ENCODE results near the gene TM4SF18. TPM values are rescaled to one million over a fixed set of nuclear protein-coding genes. Genes with fewer than 3 reads are reported as not detected.
"Not testable (repeated sequence)": the region's sequence is repeated elsewhere in the genome, so short reads cannot be mapped to it uniquely, and the experiment has no call there.

The TM4SF18 gene, protein sequence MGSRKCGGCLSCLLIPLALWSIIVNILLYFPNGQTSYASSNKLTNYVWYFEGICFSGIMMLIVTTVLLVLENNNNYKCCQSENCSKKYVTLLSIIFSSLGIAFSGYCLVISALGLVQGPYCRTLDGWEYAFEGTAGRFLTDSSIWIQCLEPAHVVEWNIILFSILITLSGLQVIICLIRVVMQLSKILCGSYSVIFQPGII
- total RNA-seq = not detected in 2 replicates

DNA sequence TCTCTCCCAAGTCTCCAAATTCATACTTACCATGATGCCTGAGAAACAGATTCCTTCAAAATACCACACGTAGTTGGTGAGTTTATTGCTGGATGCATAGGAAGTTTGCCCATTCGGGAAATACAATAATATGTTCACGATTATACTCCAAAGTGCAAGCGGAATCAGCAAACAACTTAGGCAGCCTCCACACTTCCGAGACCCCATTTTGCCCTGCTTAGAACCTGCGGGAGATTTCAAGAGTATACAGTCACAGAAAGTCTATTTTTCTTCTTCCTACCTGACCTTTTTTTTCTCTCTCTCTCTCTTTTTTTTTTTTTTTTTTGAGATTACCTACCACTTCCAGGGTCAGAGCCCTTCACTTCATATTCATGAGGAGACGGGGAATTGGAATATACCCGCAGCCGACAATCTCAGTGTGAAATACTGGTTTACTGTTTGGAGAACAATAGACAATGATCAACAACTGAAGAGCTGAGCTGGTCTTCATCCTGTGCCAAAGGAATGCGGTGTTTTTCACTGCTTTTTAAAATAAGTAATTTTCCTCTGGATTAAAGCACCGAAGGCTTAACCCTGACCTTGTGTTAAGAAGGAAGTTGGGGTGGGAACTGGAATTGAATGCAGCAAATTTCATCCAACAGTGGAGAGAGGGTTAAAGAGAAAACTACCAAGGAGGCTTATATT is at the start of gene TM4SF18:
Gene TM4SF18, minus strand, starts transcription at position 461 of the 684 bp plus-strand sequence. Its CDS starts 254 bp downstream, at position 207.
- intact Hi-C loops (cut with micrococcal nuclease) = no loop called here

DNA sequence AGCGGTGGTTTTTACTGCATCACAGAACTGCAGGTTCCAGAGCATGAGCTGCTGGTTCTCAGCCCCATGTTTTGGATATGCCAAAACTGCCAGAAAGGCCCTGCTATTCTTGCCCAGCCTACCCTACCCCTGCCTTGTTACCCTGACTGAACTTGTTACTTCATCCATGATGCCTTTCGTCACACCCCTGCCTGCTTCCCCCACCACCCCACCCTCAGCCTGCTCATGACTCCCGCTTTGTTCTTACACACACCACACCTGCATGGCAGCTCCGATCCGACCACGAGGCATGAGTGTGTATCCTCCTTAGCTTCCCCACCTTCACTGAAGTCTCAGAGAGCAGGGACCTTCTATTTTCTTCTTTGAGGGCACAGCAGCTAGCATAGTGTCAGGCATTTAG is 49.1 kb upstream of the TM4SF18 start:
- intact Hi-C loops (cut with micrococcal nuclease) = no loop called here

DNA sequence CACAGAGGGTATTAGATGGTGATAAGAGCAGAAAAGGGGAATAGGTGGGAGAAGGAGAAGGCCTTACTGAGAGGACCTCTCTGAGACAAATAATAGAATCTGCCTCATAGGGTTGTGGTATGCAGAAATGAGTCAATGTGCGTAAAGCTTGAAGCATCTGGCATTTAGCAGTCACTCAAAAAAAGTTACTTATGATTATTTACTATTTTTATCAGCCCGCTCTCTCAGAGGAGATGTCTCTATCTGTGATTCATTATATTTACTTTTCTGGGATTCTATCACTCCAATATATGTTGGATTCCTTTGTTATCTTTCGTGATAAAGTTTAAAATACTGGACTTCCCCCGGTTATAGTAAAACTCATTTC is 48.6 kb upstream of the TM4SF18 start:
- intact Hi-C loops (cut with micrococcal nuclease) = no loop called here

DNA sequence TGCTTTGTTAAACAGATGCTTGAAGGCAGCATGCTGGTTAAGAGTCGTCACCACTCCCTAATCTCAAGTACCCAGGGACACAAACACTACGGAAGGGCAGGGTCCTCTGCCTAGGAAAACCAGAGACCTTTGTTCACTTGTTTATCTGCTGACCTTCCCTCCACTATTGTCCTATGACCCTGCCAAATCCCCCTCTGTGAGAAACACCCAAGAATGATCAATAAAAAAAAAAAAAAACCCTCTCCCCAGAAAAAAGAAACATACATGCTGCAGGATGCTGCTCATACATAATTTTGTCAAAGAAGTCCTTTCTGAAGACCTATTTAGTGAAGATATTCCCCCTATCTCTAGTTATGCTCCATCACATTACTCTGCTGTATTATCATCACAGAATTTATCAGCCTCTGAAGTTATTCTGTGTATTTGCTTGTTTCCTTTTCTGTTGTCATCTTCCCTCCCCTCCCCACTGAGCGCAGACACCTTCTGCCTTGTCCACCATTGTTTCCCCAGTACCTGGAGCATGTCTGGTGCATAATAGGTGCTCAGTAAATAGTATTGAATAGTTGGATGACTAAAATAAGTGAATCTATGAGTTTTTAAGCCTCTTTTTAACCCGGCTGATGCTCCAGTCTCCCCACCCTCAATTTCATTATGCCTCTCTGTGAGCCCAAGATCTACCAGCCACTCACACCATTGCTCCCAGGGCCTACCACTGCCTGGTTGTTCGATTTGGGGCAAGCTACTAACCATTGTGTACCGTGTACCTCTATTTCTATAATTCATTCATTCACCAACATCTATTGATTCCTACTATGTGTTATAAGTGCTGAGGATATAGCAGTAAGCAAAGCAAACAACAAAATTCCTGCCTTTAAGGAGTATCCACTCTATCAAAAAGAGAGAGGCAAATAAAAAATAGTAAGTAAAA is 48.0 kb upstream of the TM4SF18 start:
- intact Hi-C loops (cut with micrococcal nuclease) = no loop called here

DNA sequence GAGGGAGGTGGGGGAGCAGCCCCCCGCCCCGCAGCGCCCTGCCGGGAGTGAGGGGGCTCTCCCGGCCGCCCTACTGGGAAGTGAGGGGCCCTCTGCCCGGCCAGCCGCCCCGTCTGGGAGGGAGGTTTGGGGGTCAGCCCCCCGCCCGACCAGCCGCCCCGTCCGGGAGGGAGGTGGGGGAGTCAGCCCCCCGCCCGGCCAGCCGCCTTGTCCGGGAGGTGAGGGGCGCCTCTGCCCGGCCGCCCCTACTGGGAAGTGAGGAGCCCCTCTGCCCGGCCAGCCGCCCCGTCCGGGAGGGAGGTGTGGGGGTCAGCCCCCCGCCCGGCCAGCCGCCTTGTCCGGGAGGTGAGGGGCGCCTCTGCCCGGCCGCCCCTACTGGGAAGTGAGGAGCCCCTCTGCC is 46.8 kb upstream of the TM4SF18 start:
- intact Hi-C loops (cut with micrococcal nuclease) = not testable (repeated sequence)

DNA sequence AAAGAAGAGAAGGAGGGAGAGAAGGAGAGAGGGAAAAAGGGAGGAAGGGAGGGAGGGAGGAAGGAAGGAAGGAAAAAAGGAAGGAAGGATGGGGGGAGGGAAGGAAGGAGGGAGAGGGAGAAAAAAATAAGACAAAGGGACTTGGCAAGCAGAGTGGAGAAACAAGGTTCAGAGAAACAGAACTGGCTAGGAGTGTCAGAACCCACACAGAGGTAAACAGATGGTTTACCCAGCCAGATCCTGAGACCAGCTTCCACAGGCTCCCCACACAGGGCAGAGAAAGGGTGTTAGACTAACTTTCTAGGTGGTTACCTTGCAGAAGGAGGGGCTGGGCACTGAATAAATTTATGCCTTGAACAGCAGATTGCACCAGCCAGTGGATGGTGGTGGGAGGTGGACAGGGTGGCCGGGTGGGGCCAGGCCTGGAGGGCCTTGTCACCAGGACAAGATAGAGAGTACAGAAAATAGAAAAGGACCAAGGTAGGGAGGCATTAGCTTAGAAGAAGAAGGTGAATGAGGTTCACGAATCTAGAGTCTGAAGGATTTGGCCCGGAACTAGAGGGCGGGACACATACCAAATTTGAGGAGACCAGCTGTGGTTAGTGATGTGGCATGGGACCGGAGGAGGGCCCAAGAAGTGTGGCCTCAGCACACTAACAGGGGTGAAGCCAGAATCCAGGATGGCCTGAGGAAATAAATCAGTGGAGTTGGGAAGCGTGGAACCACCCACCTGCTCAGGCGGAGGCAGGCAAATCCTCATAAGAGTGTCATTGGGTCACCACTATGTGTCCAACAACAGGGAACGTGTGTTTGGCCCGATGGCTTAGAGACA is 45.3 kb upstream of the TM4SF18 start:
- intact Hi-C loops (cut with micrococcal nuclease) = no loop called here

DNA sequence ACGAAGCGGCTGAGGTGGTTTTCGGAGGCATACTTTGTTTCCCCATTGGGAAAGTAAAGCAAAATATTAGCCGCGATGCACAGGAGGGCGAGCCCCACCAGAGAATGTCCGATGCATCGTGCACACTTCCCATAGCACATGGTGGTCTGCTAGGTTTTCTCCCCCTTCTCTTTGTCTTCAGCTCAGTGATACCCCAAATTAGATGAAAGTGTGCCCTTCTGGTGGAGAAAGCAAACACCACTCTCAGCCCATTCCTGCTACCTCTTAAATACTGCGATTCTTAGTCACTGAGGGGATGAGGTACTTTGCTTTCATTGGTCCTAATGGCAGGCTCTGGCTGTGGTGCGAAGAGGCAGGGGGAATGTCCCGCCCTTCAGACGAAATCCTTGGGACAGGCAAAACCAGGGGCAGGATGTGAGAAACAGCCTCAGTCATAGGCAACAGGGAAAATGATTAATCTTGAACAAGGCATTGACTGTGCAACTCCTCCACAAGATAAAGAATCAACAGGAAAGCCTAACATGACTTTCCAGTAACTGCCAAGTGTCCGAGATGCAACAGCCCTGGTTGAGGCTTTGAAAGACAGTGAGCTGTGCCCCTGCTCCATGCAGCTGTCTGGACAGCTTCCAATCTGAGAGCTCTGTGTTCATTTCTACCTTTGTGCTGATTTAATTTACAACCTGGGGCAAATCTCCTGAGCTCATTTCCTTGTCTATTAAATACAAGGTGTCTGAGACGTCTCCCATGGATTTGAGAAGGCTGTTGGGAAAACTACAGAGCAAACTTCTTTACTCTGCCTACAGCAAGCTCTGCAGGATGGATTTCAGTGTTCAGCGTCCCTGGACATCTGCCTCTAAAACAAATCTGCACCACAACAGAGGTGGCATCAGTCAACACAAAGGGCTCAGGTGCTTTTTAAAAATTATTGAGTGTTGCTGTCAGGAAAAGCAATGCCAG is 44.2 kb upstream of the TM4SF18 start, which contains the start of gene TM4SF1:
Gene TM4SF1, minus strand, starts transcription at position 242 of the 957 bp plus-strand sequence. Its CDS starts 102 bp downstream, at position 140.
- intact Hi-C loops (cut with micrococcal nuclease) = no loop called here

DNA sequence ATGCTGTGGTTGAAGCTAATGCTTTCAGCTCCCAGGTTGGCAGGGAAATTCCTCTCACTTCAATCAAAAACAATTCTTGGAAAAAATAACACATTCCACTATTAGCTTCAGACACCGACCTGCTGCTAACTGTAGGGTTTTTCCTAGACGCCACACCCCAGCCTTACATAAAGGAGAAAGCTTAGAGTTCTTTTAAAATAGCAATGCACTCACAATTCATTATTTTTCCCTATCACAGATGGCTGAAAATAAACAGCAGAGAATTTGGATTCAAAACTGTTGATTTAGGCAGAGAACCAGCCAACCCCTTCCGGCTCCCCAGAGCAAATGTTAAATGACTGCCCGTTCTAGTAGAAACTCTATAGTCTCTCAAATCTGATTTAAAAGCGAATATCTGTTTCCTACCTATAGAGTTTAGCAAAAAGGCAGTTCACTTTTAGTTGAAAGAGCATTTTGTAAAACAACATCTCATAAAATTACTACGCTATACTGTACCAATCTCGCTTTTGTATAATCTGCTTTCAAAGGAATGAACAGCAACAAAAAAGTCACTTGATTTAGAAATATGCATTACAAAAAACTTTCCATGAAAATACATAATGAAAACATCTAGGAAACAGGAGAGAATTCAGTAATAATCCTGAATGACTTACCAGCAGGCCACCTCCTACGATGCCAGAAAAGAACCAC is 43.4 kb upstream of the TM4SF18 start:
- intact Hi-C loops (cut with micrococcal nuclease) = no loop called here

DNA sequence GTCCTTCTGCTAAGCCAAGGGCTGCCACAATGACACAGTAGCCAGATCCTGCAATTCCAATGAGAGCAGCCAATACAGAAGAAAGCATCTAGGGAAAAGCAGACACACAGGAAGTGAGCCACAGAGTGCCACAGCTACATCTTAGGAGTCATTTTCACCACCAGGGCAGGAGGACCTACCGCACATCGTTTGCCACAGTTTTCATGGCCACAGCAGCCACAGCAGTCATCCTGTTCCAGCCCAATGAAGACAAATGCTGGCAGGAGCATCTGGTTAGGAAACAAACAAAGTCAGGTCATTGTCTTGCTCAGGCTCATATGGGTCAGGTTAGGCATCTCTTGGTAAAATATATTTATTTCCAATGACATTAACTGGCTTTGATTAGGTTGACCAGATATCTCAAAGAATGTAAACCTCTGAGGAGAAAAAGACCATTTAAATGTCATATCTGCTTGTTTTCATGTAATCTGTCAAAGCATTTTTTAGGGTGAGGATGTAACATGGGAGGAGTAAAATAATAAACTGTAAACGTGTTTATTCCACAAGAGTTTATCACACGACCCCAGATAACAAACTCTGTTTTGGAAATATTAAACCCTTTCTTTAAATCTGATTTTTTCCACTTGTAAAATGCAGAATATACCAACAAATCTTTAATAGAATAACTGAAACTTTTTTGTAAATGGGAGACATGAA is 42.2 kb upstream of the TM4SF18 start:
- intact Hi-C loops (cut with micrococcal nuclease) = no loop called here

DNA sequence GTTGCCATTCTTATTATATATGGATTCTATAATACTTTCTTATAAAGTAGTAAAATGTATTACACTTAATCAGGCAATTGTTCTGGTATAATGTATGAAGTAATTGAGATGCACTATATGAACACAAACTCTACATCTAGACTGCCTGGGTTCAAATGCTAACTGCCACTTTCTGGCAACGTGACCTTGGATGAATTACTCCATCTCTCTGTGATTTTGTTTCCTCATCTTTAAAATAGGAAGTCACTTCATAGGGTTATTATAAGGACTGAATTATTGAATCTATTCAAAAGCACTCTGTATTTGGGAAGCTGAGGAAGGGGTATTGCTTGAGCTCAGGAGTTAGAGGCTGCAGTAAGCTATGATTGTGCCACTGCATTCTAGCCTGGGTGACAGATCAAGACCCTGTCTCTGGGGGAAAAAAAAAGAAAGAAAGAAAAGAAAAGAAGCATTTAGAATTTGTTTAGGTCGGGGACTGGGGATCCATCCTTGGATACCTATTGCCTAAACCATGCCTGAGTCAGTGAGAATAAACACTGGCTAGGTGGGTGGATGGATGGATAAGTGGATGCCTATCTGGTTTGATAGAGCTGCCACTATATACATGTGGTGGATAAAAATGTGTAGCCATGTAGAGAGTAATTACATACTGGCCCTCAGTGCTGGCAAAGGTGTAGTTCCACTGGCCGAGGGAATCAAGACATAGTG is 41.5 kb upstream of the TM4SF18 start:
- intact Hi-C loops (cut with micrococcal nuclease) = no loop called here

DNA sequence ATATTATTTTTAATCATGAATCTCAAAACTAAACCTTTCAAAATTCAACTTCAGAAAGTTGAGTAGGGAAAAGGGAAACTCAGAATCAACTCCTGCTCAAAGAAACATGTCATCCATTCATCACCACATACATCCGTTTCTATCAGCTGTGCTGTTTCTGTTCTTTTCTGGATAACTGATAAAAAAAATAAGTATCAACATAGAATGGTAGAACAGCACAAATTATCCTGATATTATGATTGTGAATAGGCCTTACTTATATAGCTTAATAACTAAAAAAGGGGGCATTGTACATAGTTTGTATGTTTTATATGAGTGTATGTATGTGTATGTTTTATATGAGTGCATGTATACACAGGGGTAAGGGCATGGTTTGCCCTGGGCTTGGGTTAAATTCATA is 41.0 kb upstream of the TM4SF18 start:
- intact Hi-C loops (cut with micrococcal nuclease) = no loop called here

DNA sequence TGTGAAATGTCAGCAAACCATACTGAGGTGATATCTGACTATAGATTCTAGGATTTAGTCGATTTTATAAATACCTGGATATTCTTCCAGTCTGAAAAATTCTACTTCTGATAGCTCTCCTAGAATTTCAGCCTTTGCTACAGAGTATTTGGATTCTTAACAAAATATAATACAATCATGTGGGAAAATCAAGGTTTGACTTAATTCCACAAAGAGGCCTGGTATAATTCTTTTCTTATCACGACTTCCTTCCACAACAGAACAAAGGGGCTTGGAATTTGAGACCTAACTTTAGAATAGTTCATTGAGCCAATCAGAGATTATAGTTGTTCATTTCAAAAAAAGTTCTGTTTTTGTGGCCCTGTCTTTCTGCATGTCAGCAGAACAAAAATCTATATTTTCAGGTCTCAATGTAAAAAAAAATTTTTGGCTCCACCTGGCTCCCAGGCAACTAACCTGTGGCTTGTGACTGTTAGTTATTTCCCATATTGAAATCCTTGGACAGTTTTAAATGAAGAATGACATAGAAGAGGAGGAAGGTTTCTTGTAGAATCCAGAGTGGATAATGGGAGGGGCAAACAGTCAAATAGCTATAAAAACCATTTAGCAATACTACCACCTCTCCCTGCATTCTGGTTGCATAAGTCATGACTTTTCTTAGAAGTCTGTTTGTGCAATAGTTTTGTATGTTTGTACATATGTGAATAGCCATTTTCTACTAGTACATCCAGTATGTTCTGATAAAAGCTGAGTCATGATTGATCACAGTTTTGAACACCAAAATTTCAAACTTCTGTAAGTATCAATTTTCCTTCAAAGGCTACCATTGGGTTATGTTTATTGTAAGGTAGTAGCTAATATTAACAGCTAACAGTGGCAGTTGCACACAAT is 40.0 kb upstream of the TM4SF18 start:
- intact Hi-C loops (cut with micrococcal nuclease) = no loop called here

DNA sequence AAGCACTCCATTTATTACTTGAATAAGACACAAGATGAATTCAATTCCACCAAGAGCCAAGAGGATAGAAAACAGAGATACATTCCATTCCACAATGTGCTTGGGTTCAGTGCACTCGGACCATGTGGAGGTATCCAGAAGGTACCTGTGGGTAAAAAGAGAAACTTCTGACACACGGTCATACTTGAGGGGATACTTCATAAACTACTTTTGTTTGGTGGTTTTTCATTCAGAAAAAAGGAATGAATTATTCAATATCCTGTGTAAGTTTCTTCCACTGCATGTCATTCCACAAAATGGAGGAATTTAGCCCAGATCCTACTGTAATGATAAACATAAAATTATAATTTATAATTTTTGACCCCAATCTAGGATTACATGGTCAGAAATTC is 38.3 kb upstream of the TM4SF18 start:
- intact Hi-C loops (cut with micrococcal nuclease) = no loop called here

DNA sequence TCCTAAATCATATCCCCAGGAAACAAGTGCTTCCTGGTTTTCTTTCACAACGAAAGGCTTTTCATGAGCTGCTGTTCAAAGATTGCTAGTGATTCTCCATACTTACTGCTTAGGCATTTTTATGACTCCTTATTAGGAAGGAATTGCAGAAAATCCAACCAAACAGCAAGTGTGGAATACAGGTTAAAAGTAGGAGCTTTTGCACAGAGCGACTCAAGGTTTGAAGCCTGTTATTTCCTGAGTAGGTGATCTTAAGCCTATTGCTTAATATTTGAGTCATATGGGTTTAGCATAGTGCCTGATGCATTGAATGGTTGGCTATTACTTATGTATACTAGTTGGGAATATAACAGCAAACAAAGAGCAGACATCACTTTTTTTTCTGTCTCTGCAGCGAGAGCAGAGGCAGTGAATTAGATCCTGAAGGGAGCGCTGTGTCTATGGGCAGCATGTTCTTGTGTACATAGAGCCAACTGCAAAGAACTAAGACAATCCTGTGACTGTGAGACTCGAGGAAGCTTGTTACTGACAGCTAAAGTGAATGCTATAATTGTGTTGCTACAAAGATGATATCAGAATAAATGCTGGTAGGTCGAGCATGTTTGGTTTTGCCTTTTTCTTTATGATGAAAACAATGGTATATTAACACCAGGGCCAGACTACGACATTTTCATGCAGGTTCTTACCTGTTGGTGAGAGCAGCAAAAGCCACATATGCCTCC is 37.7 kb upstream of the TM4SF18 start:
- intact Hi-C loops (cut with micrococcal nuclease) = no loop called here

DNA sequence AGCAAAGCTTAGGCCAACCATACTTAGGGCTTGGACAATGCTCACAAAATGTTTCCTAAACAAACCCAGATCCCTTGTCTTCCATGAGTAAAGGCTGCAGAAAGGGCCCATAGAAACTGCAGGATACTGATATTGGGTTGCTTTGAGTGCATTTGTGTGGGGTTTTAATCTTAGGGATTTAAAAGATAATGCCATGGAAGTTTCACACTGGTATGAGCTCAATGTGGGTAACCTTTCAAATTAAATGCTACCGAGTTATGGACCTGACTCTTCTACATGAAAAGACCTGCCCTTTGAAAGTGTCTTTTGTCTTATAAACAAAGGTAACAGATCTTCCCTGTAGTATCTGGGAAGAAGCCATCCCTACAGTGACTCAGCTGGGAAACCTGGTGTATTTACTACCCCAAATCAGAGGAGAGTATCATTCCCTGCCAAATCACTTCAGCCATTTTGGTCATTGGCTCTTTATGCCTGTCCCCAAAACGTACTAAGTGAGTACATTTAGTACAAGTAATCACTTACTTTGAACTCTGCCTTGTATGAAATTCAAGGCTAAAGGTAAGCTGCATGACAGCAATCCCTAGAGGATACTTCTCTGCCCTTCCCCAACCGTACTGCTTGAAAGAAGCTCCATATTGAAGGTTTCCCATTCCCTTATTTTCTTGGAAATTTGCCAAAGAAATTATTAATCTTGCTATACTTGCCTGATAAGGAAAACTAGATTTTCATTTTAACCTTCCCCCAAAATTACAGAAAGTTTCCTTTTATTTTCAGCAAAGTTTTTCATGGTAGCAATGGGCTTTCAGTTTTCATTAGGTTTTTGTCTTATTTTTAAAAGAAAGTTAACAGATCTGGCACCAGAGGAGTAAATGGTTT is 36.8 kb upstream of the TM4SF18 start:
- intact Hi-C loops (cut with micrococcal nuclease) = no loop called here

Data from T-helper 2 cell treated with Interferon-gamma antibody and Interleukin-4, amounts not matched to agents 100 ng/mL and 5 ng/mL, for 36 hours (primary cell).